PC-9 (cell line): ENCODE data around the gene TTC28.
"Not testable (repeated sequence)": the region's sequence is repeated elsewhere in the genome, so short reads cannot be mapped to it uniquely, and the experiment has no call there.

Experiments used
- CTCF ChIP-seq: fragments of 200-600 bp; sonication (generic); conservative IDR thresholded peaks from 2 replicates; pipeline ENCODE4 v1.6.1; 2017; ENCODE audit warnings: mixed run types, antibody characterized with exemption, mild to moderate bottlenecking, moderate library complexity
- EZH2 ChIP-seq: fragments of 200-600 bp; sonication (generic); IDR thresholded peaks from 2 replicates; pipeline ENCODE4 v1.8.0; 2017; ENCODE audit warnings: antibody characterized with exemption, low read depth

GRCh38 chr22:28663569-28663942 is 16.1 kb downstream of the TTC28 start:
- TF ChIP-seq CTCF, EZH2: not testable (repeated sequence)
